Adrenal gland (tissue), 12 donors: Measurements from ENCODE around the gene PPBP. TPM values are rescaled to one million over a fixed set of nuclear protein-coding genes. Genes with fewer than 3 reads are reported as not detected.

Source experiments
- DNase-seq, 7 donors: peaks; one replicate each; pipeline ENCODE4 v3.0.0-alpha.2; 2019 to 2020
- H3K27ac ChIP-seq, 5 donors: fragments of 200-600 bp; sonication (generic) in 4 of 5; 1 replicate in 3 of 5; 2 replicates in 2 of 5; pipeline versions ENCODE4 v1.5.1 to v1.8.0; 2016 to 2020; ENCODE audit warnings: mild to moderate bottlenecking in 1 of 5
- H3K27me3 ChIP-seq: fragments of 200-600 bp; 2 replicates; pipeline ENCODE4 v1.8.0; 2021
- H3K36me3 ChIP-seq, 2 donors: fragments of 200-600 bp; replicated peaks in 1 of 2; 1 replicate in 1 of 2; 2 replicates in 1 of 2; pipeline versions ENCODE4 v1.5.1 to v1.8.0; 2018 to 2022
- H3K4me1 ChIP-seq, 2 donors: fragments of 200-600 bp; replicated peaks in 1 of 2; 1 replicate in 1 of 2; 2 replicates in 1 of 2; pipeline versions ENCODE4 v1.5.1 to v1.8.0; 2018 to 2021
- H3K4me3 ChIP-seq, 4 donors: fragments of 200-600 bp; sonication (generic) in 3 of 4; one replicate each; pipeline ENCODE4 v1.5.1; 2016 to 2018
- H3K9me3 ChIP-seq, 3 donors: fragments of 200-600 bp; sonication (generic) in 1 of 3; replicated peaks in 1 of 3; 1 replicate in 2 of 3; 2 replicates in 1 of 3; pipeline versions ENCODE4 v1.5.1 to v1.8.0; 2016 to 2021
- POLR2A ChIP-seq, 2 donors: fragments of 450-650 bp; IDR thresholded peaks; one replicate each; pipeline ENCODE4 v1.6.1; 2017; ENCODE audit warnings: antibody characterized with exemption in 2 of 2, mild to moderate bottlenecking in 2 of 2, moderate library complexity in 1 of 2
- WGBS, 4 donors: extraction: QIAGEN DNeasy Blood & Tissue Kit in 2 of 4; methylation state at CpG; one replicate each; pipeline versions ENCODE4 v1.1.5 to v1.1.7; 2013 to 2017; 5-methylcytosine and 5-hydroxymethylcytosine counted together
- intact Hi-C, 2 donors: fragments of 100-400 bp; cut with DNase I; formaldehyde crosslinking; loops; one replicate each; pipeline versions ENCODE4 v1.14.1 to v1.15.0; 2022 to 2023
- polyA plus RNA-seq, 3 donors: library from polyadenylated mRNA; stranded (reverse); fragments of 200-250 nt in 2 of 3; fragments of 350-450 nt in 1 of 3; fragmentation: Illumina TruSeq in 1 of 3; extraction: RNeasy Lipid Tissue Mini Kit (QIAGEN cat#74804) in 1 of 3; gene quantifications; one replicate each; pipeline ENCODE4 v1.2.3, GENCODE V29; 2013 to 2014
- total RNA-seq, 9 donors: library from RNA; depleted of rRNA in 4 of 9; stranded (reverse); fragments of >200 nt in 4 of 9; fragments of 120-200 nt in 1 of 9; fragmentation: NEBNext Ultra II Directional in 1 of 9; extraction: Animal tissue kit (Norgen Biotek cat#: 25700) in 1 of 9; gene quantifications; one replicate each; pipeline versions ENCODE4 v1.1.0 to v1.2.4, GENCODE V29; 2013 to 2023
- TF ChIP-seq, protein P1 (sequence below), 6 experiments: fragments of 450-650 bp in 4 of 6; fragments of 200-600 bp in 2 of 6; sonication (generic) in 1 of 6; IDR thresholded peaks; 1 replicate in 5 of 6; 2 replicates in 1 of 6; pipeline versions ENCODE4 v1.5.1 to v1.8.0; 2016 to 2021; ENCODE audit warnings: antibody characterized with exemption in 6 of 6, mild to moderate bottlenecking in 2 of 6, moderate library complexity in 1 of 6
- donor health status: healthy with polysubstance abuse.
- donor health status: Bipolar disorder and iron deficiency.
- donor health status: DM: yes; HTN: yes; CAD: no.
- donor health status: DM: no; HTN: no; CAD: no.
- donor health status: DM: no; HTN: no; CAD: no.
- donor health status: DM: yes; HTN: yes; CAD: no.

Gene PPBP
- total and polyA plus RNA-seq, 12 donors = 0.27 to 22.4 (median 2.4) TPM; not detected in 5

- WGBS, 4 donors = 72 to 95% (median 81%) methylated on average over 2 of the region's 2 CpGs
- TF ChIP-seq, protein P1, sequence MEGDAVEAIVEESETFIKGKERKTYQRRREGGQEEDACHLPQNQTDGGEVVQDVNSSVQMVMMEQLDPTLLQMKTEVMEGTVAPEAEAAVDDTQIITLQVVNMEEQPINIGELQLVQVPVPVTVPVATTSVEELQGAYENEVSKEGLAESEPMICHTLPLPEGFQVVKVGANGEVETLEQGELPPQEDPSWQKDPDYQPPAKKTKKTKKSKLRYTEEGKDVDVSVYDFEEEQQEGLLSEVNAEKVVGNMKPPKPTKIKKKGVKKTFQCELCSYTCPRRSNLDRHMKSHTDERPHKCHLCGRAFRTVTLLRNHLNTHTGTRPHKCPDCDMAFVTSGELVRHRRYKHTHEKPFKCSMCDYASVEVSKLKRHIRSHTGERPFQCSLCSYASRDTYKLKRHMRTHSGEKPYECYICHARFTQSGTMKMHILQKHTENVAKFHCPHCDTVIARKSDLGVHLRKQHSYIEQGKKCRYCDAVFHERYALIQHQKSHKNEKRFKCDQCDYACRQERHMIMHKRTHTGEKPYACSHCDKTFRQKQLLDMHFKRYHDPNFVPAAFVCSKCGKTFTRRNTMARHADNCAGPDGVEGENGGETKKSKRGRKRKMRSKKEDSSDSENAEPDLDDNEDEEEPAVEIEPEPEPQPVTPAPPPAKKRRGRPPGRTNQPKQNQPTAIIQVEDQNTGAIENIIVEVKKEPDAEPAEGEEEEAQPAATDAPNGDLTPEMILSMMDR (IDR thresholded peaks at IDR 0.05) = no peak
- TF ChIP-seq POLR2A (IDR thresholded peaks at IDR 0.05) = no peak
- no peaks in the 10 kb centered on the region for H3K36me3 ChIP-seq
- no peak overlapping the region for H3K27ac ChIP-seq
- no peak overlapping the region for H3K4me3 ChIP-seq
- no peaks in the 10 kb centered on the region for H3K9me3 ChIP-seq
- H3K4me1 ChIP-seq = no peaks in the 10 kb centered on the region
- H3K27me3 ChIP-seq = no peaks in the 10 kb centered on the region
- DNase-seq = no peak
- intact Hi-C loops = no loop called here
Observed at GRCh38 chr4:74023709-74024108, 35.7 kb upstream of the PPBP start.

DNA sequence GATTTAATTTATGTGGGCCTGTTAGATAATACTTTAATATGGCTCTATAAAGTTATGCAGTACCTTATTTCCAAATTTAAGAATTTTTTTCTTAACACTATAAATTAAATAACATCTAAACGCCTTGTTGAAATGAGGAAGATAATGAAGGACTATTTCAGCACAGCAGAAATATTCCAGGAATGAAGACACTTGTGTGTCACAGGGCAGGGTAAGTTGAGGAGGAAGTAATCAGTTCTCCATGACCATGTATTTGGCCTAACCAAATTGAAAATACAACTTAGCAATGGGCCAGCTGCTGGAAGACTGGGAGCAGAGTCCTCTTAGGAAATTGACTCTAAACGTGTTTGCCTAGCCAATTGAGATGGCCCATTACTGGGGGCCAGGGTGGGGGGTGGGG lies 33.6 kb upstream of the PPBP start:
- no peak for TF ChIP-seq POLR2A (IDR thresholded peaks at IDR 0.05)
- TF ChIP-seq, protein P1 (IDR thresholded peaks at IDR 0.05) = no peak
- 22 to 51% (median 31%) methylated on average over 2 of the region's 2 CpGs for WGBS, 4 donors
- Histone ChIP-seq H3K9me3 (no peaks in the 10 kb centered on the region), H3K4me1 (no peaks in the 10 kb centered on the region), H3K27ac (no peak overlapping the region), H3K27me3 (no peaks in the 10 kb centered on the region), H3K4me3 (no peak overlapping the region), H3K36me3 (no peaks in the 10 kb centered on the region)
- no peak for DNase-seq
- intact Hi-C loops = no loop called here

DNA sequence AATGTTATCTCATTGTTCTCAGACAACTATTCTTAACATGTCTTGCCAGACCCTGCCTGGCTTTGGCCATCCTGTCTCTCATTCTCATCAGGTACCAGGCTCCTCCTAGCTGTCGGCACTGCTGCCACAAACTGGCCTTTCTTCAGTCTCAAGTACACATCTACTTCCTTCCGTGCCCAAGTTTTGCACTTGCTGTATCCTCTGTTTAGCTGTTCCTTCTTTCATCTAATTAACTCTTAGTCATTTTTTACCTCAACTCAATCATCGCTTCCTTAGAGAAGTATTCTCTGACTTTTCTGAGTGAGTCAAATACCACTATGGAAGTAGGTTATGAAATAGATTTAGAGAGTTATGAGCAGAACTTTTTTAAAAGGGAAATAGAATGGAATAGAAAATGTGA lies 30.8 kb upstream of the PPBP start:
- no peak overlapping the region for H3K4me3 ChIP-seq
- H3K4me1 ChIP-seq = no peaks in the 10 kb centered on the region
- 59 to 73% (median 64%) methylated on average over 3 of the region's 3 CpGs for WGBS, 4 donors
- H3K27ac ChIP-seq = peak overlapping the region in 1 of 5 donors; percentile 45
- no peaks in the 10 kb centered on the region for H3K9me3 ChIP-seq
- no peaks in the 10 kb centered on the region for H3K27me3 ChIP-seq
- intact Hi-C loops = no loop called here
- H3K36me3 ChIP-seq = no peaks in the 10 kb centered on the region
- no peak for DNase-seq
- TF ChIP-seq, protein P1 (IDR thresholded peaks at IDR 0.05) = no peak
- TF ChIP-seq POLR2A (IDR thresholded peaks at IDR 0.05) = no peak

GRCh38 chr4:74018116-74018515 lies 30.1 kb upstream of the PPBP start:
- no peak for TF ChIP-seq POLR2A (IDR thresholded peaks at IDR 0.05)
- TF ChIP-seq, protein P1 (IDR thresholded peaks at IDR 0.05) = no peak
- no peaks in the 10 kb centered on the region for H3K4me1 ChIP-seq

More at GRCh38 chr4:74018116-74018515, 30.1 kb upstream of the PPBP start:
- H3K27ac ChIP-seq = no peak overlapping the region
- H3K9me3 ChIP-seq = no peaks in the 10 kb centered on the region
- H3K36me3 ChIP-seq = no peaks in the 10 kb centered on the region
- DNase-seq = no peak
- H3K4me3 ChIP-seq = no peak overlapping the region
- intact Hi-C loops = no loop called here
- no peaks in the 10 kb centered on the region for H3K27me3 ChIP-seq
